HepG2 (cell line): ENCODE measurements around the gene SREBF1. TPM values are rescaled to one million over a fixed set of nuclear protein-coding genes. Genes with fewer than 3 reads are reported as not detected.
A peak's percentile ranks its signal among the peaks of the same experiment; 100 is the strongest.

Experiments used
- ARID2 ChIP-seq: sonication (generic); formaldehyde crosslinking; IDR thresholded peaks from 2 replicates; pipeline ENCODE4 v1.8.1; 2022; ENCODE audit warnings: mild to moderate bottlenecking, missing genetic modification reagents, borderline replicate concordance
- ARNT ChIP-seq: fragments of 450-650 bp; IDR thresholded peaks from 2 replicates; pipeline ENCODE4 v1.6.1; 2017
- ATF7 ChIP-seq, 2 experiments: fragments of 450-650 bp in 1 of 2; sonication (generic) in 1 of 2; formaldehyde crosslinking in 1 of 2; IDR thresholded peaks; 2 replicates each; pipeline versions ENCODE4 v1.4.0 to v1.6.1; 2016 to 2020; ENCODE audit warnings: antibody characterized with exemption in 1 of 2, mild to moderate bottlenecking in 1 of 2, missing genetic modification reagents in 1 of 2
- CHD2 ChIP-seq: IDR thresholded peaks from 2 replicates; pipeline ENCODE4 v1.6.1; 2011; ENCODE audit warnings: low read depth, low read length, improper control_type of control experiment
- DR1 ChIP-seq: sonication (generic); formaldehyde crosslinking; IDR thresholded peaks from 2 replicates; pipeline ENCODE4 v1.8.0; 2021; ENCODE audit warnings: mild to moderate bottlenecking, missing genetic modification reagents, inconsistent platforms
- GATAD2A ChIP-seq: IDR thresholded peaks from 2 replicates; pipeline ENCODE4 v1.6.1; 2016
- GLI4 ChIP-seq: sonication (generic); formaldehyde crosslinking; IDR thresholded peaks from 2 replicates; pipeline ENCODE4 v1.5.1; 2020; ENCODE audit warnings: missing genetic modification reagents, mild to moderate bottlenecking, moderate library complexity, borderline replicate concordance
- HCFC1 ChIP-seq: fragments of 150-350 bp; IDR thresholded peaks from 2 replicates; pipeline ENCODE4 v1.6.1; 2014; ENCODE audit warnings: low read depth, low read length
- JUN ChIP-seq: sonication (generic); formaldehyde crosslinking; IDR thresholded peaks from 2 replicates; pipeline ENCODE4 v1.4.0; 2020; ENCODE audit warnings: mild to moderate bottlenecking, missing genetic modification reagents
- MIXL1 ChIP-seq: IDR thresholded peaks from 2 replicates; pipeline ENCODE4 v1.6.1; 2016
- PBX3 ChIP-seq: sonication (generic); formaldehyde crosslinking; IDR thresholded peaks from 2 replicates; pipeline ENCODE4 v1.8.1; 2023; ENCODE audit warnings: missing genetic modification reagents, inconsistent platforms, borderline replicate concordance
- RARA ChIP-seq: IDR thresholded peaks from 2 replicates; pipeline ENCODE4 v1.6.1; 2016; ENCODE audit warnings: missing genetic modification reagents, missing compliant biosample characterization
- ZC3H13 ChIP-seq: sonication (generic); formaldehyde crosslinking; IDR thresholded peaks from 2 replicates; pipeline ENCODE4 v1.8.1; 2023; ENCODE audit warnings: mild to moderate bottlenecking, missing genetic modification reagents, moderate library complexity
- ZNF256 ChIP-seq: sonication (generic); formaldehyde crosslinking; conservative IDR thresholded peaks from 2 replicates; pipeline ENCODE4 v1.4.0; 2020; ENCODE audit warnings: missing genetic modification reagents
- ZNF501 ChIP-seq: sonication (generic); formaldehyde crosslinking; IDR thresholded peaks from 2 replicates; pipeline ENCODE4 v1.5.1; 2020; ENCODE audit warnings: mild to moderate bottlenecking, moderate library complexity, missing genetic modification reagents
- ZNF552 ChIP-seq: sonication (generic); formaldehyde crosslinking; IDR thresholded peaks from 2 replicates; pipeline ENCODE4 v1.9.0; 2022; ENCODE audit warnings: missing genetic modification reagents, mild to moderate bottlenecking, borderline replicate concordance
- polyA plus RNA-seq, 8 experiments: library from polyadenylated mRNA; depleted of rRNA in 3 of 8; stranded (reverse) in 7 of 8; unstranded in 1 of 8; fragments of >200 nt; fragmentation: Illumina TruSeq in 4 of 8; extraction: Trizol in 4 of 8; gene quantifications; 2 replicates each; pipeline versions ENCODE4 v1.2.1 to v1.2.3, GENCODE V29; 2011 to 2016; ENCODE audit warnings: low read depth in 4 of 8, missing spikeins in 1 of 8, mixed read lengths in 1 of 8; ENCODE audit not compliant: insufficient read depth in 1 of 8
- total RNA-seq, 5 experiments: library from RNA; depleted of rRNA; stranded (reverse); fragments of >200 nt; fragmentation: Illumina TruSeq; extraction: Trizol; gene quantifications; 2 replicates each; pipeline ENCODE4 v1.2.3, GENCODE V29; 2016; ENCODE audit warnings: low read depth in 1 of 5
- TF ChIP-seq, protein P1 (sequence below): sonication (generic); formaldehyde crosslinking; IDR thresholded peaks from 2 replicates; pipeline ENCODE4 v1.4.0; 2020; ENCODE audit warnings: missing genetic modification reagents, mild to moderate bottlenecking, borderline replicate concordance
- TF ChIP-seq, protein P2 (sequence below): sonication (generic); formaldehyde crosslinking; IDR thresholded peaks from 2 replicates; pipeline ENCODE4; 2020; ENCODE audit warnings: missing genetic modification reagents, mild to moderate bottlenecking, borderline replicate concordance
- TF ChIP-seq, protein P3 (sequence below): sonication (generic); formaldehyde crosslinking; IDR thresholded peaks from 2 replicates; pipeline ENCODE4 v1.8.0; 2022; ENCODE audit warnings: low read depth, missing genetic modification reagents
- TF ChIP-seq, protein P4 (sequence below): sonication (generic); formaldehyde crosslinking; IDR thresholded peaks from 2 replicates; pipeline ENCODE4 v1.4.0; 2020; ENCODE audit warnings: missing genetic modification reagents

Gene SREBF1
- total and polyA plus RNA-seq, 2 of the 13 experiments (the other 11 are each of a cell fraction or from before 2014, with no cell fraction given): 34.3 to 38.0 TPM

DNA sequence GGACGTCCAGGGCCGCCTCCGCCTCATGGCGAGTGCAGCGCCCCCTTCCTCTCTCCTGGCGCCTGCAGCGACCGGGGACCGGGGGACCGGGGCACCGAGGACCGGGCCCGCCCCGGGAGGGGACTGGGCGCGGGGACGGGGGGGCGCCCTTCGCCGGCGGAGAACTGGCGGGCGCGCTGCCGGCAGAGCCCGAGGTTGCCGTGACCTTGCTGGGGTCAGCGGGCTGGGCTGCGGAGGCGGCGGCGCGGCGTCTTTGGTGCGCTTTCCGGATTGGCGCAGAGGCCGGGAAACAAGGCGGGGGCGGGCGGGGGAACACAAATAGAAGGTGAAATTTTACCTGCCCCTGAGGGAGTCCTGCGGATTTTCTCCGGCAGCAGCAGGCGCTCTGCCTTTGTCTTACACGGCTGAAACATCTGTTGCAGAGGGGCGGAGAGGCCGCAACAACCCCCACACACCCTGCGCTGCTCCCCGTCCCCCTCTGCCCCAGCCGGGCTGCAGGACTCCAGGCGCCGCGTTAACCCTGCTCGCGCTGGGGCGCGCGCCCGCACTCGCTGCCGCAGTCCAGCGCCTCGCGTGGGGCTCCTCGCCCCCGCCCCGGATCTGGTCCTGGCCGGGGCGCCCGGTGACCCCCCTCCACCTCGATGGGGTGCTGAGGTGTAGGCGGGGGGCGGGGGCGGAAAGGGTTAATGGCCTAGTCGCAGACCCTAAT is 53.5 kb downstream of the SREBF1 start (continued):
- TF ChIP-seq ATF7 (IDR thresholded peaks at IDR 0.05) (no peak), ATF7 (CRISPR knock-in tag; IDR thresholded peaks at IDR 0.05) (no peak), CHD2 (no peak), ZC3H13 (CRISPR knock-in tag) (no peak), ARNT (no peak), HCFC1 (no peak), ARID2 (CRISPR knock-in tag) (no peak), ZNF501 (CRISPR knock-in tag) (no peak), JUN (CRISPR knock-in tag) (no peak), RARA (peak; percentile 54), ZNF256 (CRISPR knock-in tag) (no peak), GATAD2A (no peak), ZNF552 (CRISPR knock-in tag) (no peak), DR1 (CRISPR knock-in tag) (no peak), PBX3 (no peak), GLI4 (0 out of 2 replicates have a peak, but pooled peaks have one; percentile 67), MIXL1 (CRISPR knock-in tag) (no peak)
- TF ChIP-seq, protein P1, sequence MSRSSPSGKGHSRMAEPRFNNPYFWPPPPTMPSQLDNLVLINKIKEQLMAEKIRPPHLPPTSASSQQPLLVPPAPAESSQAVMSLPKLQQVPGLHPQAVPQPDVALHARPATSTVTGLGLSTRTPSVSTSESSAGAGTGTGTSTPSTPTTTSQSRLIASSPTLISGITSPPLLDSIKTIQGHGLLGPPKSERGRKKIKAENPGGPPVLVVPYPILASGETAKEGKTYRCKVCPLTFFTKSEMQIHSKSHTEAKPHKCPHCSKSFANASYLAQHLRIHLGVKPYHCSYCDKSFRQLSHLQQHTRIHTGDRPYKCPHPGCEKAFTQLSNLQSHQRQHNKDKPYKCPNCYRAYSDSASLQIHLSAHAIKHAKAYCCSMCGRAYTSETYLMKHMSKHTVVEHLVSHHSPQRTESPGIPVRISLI (CRISPR knock-in tag): no peak
- TF ChIP-seq, protein P2, sequence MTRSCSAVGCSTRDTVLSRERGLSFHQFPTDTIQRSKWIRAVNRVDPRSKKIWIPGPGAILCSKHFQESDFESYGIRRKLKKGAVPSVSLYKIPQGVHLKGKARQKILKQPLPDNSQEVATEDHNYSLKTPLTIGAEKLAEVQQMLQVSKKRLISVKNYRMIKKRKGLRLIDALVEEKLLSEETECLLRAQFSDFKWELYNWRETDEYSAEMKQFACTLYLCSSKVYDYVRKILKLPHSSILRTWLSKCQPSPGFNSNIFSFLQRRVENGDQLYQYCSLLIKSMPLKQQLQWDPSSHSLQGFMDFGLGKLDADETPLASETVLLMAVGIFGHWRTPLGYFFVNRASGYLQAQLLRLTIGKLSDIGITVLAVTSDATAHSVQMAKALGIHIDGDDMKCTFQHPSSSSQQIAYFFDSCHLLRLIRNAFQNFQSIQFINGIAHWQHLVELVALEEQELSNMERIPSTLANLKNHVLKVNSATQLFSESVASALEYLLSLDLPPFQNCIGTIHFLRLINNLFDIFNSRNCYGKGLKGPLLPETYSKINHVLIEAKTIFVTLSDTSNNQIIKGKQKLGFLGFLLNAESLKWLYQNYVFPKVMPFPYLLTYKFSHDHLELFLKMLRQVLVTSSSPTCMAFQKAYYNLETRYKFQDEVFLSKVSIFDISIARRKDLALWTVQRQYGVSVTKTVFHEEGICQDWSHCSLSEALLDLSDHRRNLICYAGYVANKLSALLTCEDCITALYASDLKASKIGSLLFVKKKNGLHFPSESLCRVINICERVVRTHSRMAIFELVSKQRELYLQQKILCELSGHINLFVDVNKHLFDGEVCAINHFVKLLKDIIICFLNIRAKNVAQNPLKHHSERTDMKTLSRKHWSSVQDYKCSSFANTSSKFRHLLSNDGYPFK: no peak
- TF ChIP-seq, protein P3, sequence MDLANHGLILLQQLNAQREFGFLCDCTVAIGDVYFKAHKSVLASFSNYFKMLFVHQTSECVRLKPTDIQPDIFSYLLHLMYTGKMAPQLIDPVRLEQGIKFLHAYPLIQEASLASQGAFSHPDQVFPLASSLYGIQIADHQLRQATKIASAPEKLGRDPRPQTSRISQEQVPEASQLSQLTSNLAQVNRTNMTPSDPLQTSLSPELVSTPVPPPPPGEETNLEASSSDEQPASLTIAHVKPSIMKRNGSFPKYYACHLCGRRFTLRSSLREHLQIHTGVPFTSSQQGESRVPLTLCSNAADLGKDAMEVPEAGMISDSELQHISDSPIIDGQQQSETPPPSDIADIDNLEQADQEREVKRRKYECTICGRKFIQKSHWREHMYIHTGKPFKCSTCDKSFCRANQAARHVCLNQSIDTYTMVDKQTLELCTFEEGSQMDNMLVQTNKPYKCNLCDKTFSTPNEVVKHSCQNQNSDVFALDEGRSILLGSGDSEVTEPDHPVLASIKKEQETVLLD (CRISPR knock-in tag): peak; percentile 97
- TF ChIP-seq, protein P4, sequence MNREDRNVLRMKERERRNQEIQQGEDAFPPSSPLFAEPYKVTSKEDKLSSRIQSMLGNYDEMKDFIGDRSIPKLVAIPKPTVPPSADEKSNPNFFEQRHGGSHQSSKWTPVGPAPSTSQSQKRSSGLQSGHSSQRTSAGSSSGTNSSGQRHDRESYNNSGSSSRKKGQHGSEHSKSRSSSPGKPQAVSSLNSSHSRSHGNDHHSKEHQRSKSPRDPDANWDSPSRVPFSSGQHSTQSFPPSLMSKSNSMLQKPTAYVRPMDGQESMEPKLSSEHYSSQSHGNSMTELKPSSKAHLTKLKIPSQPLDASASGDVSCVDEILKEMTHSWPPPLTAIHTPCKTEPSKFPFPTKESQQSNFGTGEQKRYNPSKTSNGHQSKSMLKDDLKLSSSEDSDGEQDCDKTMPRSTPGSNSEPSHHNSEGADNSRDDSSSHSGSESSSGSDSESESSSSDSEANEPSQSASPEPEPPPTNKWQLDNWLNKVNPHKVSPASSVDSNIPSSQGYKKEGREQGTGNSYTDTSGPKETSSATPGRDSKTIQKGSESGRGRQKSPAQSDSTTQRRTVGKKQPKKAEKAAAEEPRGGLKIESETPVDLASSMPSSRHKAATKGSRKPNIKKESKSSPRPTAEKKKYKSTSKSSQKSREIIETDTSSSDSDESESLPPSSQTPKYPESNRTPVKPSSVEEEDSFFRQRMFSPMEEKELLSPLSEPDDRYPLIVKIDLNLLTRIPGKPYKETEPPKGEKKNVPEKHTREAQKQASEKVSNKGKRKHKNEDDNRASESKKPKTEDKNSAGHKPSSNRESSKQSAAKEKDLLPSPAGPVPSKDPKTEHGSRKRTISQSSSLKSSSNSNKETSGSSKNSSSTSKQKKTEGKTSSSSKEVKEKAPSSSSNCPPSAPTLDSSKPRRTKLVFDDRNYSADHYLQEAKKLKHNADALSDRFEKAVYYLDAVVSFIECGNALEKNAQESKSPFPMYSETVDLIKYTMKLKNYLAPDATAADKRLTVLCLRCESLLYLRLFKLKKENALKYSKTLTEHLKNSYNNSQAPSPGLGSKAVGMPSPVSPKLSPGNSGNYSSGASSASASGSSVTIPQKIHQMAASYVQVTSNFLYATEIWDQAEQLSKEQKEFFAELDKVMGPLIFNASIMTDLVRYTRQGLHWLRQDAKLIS (CRISPR knock-in tag): no peak
